HG03135 (cell line): Measurements from ENCODE around the gene CAPN12.

Experiments used
- ATAC-seq: cut with Tn5 transposase; IDR thresholded peaks from one replicate; pipeline ENCODE4 v1.9.1; 2021; ENCODE audit warnings: mild to moderate bottlenecking, moderate library complexity; ENCODE audit not compliant: unreplicated experiment

The CAPN12 gene

DNA sequence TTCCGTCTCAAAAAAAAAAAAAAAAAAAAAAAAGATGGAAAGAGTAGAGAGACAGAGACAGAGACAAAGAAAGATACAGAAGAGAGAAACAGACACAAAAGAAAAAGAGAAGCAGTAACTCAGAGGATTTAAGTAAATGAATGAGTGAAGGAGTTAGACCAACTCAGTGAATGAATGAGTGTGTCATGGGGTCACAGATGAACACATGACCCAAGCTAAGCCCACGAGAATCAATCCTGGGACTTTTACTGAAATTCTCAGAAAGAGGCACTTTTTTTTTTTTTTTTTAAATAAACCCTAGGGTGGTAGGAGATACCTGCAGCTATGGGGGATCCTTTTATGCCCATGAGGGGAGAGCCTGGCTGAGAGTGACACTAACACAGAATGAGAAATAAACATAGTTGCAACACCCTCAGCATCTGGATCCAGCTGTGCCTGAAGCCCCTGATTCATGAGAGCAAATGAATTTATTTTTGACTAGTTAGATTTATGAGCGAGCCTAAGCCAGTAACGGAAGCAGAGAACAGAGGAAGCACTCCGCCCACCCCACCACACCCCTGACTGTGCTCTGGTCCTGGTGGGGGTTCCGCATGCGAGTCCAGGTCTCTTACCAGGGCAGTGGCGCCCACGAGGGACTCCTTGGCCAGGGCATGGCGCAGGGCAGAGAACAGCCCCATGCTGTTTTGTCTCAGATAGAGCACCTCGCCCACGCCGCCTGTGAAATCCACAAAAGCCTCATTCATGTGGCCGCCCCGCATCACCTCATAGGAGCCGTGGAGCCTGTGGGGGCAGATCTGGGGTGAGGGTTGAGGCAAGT, 4.6 kb downstream of the CAPN12 start:
- no peak for ATAC-seq

DNA sequence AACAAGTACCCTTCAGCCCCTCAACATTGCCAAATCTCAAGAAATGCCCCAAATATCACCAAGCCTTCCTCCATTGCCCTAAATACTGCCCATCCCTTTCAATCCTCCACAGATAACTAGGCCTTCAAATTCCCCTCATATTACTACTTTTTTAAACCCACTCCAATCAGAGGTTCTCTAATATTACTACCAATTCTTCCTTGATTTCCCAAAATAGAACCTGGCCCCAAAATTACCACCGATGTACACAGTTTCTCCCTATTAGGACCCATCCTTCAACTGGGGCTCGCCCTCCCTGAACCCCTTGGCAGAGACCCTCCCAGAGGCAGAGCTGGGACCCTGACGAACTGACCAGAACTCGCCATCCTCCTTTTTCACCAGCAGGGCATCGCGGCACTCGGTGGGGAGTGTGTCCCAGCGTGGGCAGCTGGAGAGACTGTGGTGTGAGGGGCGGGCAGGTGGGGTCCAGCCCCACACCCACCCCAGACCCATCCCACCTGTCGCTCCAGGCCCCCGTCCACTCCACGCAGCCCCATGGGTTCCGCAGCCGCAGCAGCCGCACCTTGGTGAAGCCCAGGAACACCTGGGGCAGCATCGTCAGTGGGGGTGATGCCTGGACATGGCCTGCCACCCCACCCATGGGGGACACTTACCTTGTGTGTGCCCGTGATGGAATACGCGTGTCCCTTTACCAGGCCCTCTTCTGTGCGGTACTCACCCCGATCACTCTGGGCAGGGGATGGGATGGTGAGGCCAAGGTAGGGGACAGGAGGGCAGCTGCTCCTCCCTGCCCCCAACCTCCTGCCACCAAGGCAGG, 6.1 kb downstream of the CAPN12 start:
- ATAC-seq, result no peak

DNA sequence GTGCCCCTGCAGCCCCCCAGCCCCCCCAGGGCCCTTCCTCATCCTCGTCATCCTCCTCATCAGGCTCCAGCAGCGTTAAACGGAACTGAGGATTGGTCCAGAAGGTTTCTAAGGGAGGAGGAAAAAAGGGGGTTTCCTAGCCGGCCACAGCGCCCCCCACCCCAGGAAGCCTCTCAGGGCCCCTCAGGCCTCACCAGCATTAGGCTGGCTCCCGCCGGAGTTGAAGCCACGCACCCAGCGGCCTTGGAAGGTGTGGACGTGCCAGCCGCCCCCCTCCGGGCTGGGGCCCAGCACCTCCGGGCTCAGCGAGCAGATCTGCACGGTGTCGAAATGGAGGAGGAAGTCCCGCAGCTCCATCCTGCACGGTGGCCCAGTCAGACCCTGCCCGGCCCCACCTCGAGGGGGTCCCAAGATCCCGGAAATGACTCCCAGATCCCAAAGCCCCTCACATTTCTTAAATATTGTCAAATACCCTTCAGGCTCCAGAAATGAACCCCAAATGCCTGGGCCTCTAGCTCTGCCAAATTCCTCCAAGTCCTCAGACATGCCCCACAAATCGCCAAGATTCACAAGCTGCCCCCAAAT, 6.9 kb downstream of the CAPN12 start:
- no peak for ATAC-seq

DNA sequence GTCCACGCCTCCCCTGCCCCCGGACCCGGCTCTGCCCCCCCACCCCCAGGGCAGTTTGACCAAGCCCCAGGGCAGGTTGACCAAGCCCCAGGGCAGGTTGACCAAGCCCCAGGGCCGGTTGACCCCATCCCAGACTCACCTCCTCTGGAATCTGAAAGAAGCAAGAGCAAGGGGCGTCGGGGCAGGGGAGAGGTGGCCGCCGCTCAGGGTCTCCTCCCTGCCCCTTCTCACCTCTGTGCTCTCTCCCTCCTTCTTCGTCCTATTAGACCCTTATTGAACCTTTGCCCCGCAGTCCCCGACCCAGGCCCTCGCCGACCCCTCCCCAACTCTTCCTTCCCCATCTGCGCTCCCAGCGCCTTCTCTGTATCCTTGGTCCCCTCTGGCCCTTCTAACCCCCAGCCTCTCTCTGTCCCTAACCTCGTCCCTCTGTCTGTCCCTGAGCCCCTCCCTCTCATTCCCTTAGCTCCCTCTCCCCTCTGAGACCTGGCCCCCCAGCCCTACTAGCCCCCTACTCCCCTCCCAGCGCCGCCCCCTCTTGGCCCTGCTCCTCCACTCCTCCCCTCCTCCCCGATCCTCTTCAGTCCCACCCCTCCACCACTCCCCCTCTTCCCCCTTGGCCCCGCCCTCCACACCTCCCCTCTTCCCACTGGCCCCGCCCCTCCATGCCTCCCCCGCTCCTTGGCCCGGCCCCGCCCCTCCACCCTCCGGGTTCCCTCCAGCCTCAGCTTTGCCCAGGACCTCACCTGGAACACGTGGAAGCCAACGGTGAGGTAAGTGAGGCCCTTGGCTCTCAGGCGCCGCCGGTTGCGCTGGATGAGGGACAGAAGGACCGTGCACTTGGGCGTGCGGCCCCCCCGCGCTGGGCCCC, 7.6 kb downstream of the CAPN12 start:
- ATAC-seq, result no peak

DNA sequence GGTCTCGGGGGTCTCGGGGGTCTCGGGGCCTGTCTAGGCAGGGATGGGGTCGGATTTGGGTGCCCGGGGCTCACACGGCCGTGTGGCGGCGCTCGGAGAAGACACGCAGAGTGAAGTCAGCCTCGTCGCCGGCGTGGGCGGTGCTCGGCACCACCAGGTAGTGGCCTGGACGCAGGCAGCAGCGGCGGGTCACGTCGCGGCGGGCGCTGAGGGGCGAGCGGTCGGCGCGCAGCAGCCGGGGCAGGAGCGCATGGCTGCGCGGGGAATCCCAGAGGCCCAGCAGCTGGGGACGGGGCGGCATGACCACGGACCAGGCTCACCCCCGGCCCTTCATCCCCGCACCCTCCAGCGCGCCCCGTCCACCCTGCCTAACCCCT, 8.2 kb downstream of the CAPN12 start:
- no peak for ATAC-seq

DNA sequence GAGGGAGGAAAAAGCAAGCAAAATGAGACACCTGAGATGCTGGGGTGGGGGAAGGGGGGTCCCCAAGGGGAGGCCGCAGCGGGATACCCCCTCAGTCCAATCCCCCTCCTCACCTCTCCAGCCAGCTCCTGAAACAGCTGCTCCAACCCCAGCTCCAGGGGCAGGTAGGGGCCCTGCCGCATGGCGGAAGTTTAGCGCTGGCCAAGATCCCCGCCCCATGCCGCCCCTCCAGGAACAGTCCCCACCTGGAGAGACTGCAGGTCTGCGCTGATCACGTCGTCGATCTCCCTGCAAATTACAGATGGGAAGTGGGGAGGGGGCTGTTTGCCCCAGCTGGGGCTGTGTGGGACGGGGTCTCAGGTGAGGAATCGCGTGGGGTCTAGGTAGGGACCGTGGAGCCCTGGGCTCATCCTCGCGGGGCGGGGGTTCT, 9.0 kb downstream of the CAPN12 start:
- no peak for ATAC-seq

DNA sequence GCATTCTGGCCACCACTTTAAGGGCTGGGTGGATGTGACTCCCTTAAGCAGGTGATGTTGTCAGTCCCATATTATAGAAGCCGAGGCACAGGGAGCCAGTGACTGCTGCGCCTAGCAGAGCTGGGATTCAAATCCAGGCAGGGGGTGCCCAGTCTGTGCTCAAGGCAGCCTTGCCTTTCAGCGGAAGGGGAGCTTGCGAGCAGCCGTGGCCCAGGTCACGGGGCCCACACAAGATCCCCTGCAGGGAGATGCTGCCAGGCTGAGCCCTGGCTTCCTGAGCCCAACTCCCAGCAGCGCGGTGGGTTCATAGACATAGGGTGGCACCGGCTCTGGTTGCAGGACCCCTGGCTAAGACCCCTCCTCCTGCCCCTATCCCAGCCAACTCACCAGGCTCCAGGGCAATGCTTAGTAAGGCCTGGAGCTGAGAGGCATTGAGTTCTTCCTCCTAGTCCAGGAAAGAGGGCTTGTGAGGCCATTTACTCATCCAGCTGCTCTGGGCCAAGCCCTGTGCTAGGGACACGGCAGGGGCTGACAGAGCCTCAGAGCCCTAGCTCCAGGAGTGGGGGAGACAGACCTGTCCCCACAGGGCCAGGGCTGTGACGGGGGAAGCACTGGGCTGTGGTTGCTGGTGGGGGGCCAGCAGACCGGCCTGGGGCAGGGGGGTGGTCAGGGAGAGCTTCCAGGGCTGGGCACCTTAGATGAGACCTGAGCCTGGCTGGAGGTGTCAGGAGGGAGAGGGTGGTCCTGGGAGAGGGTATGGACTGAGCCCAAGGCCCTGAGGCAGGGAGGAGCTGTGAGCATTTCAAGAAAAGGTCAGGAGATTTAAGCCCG, 9.6 kb downstream of the CAPN12 start:
- no peak for ATAC-seq

DNA sequence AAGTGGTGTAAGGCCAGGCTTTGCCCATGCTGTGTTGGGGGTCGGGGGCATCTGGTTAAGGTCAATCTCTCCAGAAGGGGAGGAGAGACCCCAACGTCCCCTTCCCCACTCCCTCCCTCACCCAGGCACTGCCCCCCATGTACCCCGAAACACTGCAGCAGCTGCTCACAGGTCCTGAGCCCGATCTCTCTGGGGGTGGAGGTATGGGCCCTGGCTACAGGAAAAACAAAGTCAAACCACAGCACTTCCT, 10.2 kb downstream of the CAPN12 start:
- ATAC-seq, result no peak

DNA sequence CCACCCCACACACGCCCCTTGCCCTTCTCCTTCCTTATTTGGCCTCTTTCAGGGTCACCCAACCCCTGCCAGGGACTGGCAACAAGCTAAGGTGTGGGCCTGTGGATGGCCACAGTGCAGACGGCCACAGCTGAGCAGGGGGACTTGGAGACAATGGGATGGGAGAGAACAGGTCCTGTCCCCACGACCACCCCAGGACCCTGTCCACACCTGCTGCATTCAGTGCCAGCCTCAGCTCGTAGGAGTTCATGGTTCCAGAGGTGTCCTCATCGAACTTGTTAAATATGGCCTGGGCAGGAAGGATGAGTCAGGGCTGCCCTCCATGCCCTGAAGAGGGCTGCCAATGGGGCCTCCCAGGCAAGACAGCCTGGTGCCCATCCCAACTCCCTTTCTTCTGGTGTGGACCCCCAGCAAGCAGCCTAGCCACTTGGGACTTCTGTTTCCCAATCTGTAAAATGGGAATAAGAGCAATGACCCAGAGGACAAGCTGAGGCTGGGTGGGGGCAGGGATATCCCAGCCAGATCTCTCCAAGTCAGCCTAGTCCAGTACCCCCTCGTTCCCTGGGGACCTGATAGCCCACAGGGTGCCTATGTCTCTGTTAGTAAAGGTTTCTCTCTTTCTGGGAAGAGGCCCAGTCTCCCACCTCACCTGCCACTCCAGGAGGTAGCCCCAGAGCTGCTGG, 10.6 kb downstream of the CAPN12 start:
- ATAC-seq, result no peak

DNA sequence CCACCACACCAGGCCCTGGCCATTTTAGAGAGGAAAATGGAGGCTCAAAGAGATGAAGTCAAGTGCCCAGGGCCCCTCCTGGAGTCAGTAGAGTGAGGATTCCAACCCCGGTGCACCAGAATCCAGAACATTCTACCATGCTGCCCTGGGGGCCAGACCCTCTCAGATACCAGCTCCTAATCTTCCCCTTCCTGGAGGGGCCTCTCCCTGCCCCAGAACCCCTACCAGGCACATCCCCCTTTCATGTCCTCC, 11.1 kb downstream of the CAPN12 start:
- ATAC-seq, result no peak

DNA sequence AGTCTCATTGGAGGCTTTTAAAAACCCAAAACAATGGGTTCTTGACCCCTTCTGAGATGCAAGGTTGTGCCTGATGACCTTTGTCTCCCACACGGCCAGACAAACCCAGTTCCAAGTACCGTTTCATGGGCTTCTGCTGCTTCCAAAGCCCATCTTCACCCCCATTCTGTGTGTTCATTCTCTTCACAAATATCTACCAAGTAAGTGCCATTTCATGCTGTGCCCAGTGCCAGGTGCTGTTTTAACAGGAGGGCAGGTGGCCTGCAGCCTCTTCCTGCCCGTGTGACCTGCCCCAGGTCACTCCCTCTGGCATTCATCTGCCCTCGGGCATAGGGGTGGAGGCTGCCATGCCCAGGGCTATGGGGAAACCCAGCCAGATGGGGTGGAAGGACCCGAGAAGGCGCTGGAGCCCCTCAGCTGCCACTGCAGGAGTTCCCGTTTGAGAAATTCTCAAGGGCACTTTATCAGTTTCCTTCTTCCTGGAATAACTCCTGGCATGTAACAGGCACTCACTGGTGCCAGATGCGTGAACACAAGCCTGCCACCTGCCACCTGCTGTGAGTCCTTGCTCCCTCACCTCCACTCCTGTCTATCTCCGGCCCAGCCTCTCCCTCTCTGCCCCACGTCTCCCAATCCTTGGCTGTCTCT, 12.5 kb downstream of the CAPN12 start:
- ATAC-seq, result no peak

DNA sequence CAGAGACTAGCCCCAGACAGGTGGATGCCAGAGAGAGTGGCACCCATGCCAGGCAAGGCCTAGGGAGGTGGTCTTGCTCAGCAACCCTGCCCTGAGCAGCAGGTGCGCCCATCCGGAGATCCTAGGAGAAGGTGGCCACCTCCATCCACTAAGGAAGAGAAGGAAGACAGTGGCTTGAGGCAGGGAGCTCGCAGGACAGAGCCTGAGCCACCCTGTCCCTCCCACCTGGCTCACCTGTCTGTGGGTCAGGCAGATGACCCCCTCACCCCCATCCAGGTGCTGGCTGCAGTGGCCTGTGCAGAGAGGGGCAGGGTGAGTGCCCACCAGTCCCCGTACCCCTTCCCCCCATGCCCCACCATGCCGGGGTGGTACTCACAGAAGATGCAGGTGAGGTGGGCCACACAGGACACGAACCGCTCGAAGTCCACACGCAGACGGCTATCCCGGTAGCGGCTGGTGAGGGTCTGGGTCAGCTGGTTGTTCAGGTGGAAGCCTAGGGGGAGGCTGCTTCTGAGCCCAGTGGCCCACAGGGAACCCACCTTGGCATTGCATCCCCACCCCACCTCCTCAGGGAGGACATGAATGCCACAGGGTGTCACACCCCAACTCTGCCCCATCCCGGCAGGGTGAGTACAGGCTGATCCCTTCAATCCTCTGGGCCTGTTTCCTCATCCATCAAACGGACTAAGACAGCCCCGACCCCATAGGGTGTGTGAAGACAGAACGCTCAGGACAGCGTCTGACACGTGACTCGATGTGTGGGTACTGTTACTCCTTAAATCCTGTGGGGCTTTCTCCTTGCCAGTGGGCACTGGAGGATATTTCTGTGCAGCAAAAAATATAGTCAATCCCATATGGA, 13.3 kb downstream of the CAPN12 start:
- ATAC-seq, result no peak

DNA sequence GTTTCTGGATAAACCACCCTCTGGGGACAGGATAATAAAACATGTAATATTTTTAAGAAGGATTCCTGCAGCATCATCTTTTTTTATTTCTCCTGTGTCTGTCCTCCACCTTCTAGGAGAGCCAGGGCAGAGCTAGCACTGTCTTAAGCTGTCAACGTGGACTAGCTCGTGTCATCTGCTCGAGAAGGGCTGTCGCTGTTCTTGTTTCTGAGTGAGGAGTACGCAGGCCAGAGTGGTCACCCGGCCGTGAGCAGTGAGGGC, 13.9 kb downstream of the CAPN12 start:
- ATAC-seq, result no peak

DNA sequence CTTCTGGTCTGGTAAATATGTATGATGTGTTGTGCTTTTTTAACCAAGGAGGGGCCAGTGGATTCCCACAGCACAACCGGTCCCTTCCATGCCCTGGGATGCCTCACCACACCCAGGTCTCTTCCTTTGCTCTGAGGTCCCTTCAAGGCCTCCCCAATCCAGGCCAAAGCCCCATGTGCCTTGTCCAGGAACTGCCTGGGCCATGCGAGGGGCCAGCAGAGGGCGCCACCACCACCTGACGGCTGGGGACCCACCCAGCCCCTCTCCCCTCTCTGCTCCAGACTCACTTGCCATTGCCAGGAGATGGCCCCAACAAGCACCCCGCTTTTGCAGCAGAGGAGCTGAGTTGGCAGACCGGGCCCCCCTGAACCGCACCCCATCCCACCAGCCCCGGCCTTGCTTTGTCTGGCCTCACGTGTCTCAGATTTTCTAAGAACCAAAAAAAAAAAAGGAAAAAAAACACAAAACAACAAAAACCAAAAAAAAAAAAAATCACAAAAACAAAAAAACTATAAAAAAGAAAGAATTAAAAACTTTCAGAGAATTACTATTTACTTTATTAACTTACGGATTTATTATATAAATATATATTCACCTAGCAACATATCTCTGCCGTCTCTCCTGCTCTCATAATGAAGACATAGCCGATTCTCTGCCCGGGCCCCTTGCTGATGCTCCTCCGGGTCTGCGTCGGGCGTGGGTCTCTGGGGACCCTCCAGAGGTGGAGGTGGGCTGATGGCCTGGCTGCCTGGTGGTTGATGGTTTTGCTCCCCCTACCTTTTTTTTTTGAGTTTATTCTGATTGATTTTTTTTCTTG, 14.4 kb downstream of the CAPN12 start:
- no peak for ATAC-seq

DNA sequence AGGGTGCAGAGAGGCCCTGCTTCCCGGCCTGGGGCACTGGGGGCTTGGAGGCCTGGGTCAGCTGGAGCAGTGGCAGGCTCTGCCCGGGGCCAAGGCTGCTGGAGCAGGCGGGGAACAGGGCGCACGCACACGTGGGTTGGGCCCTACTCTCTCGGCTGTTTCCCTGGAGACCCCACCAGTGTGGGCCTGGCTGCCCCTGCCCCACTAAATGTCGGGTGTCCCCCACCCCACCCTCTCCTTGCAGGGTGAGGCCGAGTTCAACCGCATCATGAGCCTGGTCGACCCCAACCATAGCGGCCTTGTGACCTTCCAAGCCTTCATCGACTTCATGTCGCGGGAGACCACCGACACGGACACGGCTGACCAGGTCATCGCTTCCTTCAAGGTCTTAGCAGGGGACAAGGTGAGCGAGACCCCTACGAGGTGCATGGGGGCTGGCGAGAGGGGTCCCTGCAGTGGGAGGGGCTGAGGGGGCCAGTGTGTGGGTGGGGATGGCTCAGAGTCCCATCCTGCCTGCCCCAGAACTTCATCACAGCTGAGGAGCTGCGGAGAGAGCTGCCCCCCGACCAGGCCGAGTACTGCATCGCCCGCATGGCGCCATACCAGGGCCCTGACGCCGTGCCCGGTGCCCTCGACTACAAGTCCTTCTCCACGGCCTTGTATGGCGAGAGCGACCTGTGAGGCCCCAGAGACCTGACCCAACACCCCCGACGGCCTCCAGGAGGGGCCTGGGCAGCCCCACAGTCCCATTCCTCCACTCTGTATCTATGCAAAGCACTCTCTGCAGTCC, 15.3 kb downstream of the CAPN12 start:
- ATAC-seq, result no peak

DNA sequence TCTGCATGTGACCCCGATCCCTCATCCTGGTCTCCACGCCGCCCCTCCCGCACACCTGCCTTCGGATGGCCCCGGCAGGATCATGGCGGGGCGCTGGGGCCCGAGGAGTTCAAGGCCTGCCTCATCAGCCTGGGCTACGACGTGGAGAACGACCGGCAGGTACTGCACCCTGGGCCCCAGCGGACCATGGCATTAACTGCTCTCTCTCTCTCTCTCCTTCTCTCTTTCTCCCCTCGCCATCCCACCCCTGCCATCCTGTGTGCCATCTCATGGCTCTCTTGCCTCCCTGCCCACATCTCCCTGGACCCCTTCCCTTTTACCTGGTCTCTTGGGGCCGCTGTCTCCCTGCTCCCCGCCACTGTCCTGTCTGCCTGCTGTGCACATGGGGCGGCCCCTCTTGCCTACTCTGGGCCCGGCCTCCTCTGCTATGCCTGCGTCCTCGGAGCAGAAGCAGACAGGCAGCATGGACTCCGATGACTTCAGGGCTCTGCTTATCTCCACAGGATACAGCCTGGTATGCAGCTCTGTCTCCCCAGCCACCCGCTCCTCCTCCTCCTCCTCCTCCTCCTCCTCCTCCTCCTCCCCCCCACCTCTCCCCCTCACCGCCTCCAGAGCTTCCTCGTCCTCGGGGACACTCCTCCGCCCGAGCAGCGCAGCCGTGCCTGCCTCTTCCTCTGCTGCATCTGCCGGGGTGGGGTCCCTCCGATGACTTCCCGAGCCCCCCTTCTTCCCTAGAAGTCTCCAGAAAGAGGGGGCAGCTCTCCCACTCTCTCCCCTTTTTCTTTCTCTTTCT, 16.2 kb downstream of the CAPN12 start:
- ATAC-seq, result no peak
